ENCODE results near the gene GJB2. TPM values are rescaled to one million over a fixed set of nuclear protein-coding genes. Genes with fewer than 3 reads are reported as not detected.
"Not testable (repeated sequence)": the region's sequence is repeated elsewhere in the genome, so short reads cannot be mapped to it uniquely, and the experiment has no call there.

The GJB2 gene
- polyA plus RNA-seq, 10 donors: 0.37 to 14.4 (median 2.3) TPM

DNA sequence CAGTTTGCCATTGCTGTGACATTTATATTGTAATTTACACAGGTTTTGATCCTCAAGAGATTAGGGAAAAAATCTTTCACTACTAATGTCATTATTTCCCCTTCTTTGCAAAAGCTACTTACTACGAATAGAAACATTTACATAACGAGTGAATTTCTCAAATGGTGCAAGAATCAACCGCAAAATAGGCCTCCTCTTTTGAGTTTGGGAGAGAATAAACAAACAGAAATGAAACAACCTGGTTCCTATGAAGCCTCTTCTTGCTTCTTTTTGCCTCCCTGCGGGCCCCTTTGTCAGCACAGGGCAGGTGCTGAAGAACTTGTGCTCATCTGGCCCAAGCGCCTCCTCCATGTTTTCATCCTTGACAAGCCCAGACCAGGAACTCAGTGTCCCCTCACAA is 21.8 kb downstream of the GJB2 start:
- DNase-seq: no peak

DNA sequence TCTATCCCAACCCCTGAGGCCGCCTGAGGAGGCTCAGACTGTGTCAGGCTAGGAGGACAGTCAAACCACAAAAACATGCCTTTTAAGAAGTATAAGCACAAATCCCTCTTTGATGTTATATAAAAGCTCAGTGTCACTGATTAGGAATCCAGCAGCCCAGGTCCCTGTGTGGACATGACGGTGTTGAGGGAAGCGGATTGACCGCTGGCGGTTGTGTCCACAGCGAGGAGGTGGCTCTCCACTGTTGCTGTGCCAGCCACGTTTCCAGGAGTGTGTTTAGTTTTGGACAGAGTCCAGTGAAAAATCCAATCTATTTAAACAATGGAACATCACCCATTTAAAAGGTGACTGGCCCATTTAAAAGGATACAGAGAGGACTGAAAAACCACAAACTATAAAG is 24.3 kb downstream of the GJB2 start:
- no peak for DNase-seq

DNA sequence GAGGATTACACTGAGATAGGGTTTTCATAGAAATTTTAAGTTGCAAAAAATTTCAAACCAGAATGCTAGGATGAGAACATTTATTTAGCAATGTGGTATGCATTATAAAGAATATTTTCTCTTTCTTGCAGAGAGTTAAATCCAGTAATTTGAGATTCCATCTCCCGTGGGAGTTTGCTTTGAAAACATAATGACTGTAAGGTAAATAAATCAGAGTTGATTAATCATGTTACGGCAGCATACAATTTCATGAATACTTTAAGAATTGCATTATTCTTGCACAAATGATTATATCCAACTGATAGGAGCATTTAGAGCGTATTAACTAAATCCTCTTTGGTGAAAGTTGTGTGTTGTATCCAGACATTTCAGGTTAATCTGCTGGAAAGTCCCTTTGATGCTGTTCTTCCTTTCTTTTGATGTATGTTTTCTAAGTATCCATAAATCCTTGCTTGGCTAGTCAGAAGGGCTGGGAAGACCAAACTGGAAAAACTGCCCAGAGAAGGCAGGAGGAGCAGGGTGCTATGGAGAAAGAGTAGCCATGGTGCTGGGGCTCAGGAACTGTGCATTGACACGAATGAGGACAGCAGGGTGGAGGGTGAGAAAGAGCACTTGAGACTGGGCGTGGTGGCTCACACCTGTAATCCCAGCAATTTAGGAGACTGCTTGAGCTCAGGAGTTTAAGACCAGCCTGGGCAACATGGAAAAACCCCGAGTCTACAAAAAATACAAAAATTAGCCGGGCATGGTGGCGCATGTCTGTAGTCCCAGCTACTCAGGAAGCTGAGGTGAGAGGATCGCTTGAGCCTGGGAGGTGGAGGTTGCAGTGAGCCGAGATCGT is 27.1 kb downstream of the GJB2 start:
- no peak for DNase-seq

DNA sequence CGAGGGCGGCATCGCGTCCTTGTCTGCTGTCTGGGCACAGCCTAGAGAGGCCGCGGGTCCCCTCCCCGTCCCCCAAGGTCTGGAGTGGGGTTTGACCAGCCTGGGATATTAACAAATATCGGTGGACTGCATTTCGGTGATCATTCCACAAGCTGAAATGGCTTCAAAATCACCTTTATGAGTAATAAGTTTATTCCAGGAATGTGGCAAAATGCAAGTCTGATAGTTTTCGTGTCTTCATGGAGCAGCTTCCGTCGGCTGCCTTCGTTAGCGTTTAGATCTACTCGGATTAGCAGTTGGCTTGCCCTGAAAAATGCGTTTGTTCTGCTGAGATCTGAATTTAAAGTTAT is 30.8 kb downstream of the GJB2 start:
- DNase-seq: peak in 1 of 3 donors; percentile 25

DNA sequence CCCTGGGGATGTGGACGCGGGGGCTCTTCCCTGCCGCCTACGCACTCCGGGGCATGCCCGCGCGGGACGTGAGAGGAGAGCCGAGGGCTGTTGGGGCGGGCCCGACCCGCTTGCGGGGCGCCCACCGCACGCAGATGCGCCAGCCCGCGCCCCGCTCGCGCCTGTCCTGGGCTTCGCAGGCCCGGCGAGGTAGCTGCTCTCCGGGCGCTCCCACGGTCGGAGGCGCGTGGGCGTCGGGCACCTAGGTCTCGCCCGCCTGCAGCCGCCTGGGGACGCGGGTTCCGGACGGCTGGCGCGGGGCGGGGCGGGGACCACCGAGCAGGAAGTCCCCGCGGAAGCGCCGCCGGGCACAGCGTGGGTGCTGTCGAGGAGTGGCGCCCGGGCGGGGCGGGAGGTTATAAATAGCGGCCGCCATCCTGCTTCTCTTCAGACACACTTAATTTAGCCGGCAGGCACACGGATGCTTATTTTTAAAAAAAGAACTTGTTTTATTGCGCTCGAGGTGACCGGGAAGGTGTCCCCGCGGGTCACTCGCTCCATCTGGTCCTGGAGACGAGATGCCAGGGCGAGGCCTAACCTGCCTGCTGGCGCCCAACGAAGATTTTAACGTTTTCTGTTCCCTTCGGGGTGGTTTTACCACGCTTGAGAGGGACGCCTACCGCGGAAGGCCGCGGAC is 31.3 kb downstream of the GJB2 start:
- DNase-seq: peak in 1 of 3 donors; percentile 18

DNA sequence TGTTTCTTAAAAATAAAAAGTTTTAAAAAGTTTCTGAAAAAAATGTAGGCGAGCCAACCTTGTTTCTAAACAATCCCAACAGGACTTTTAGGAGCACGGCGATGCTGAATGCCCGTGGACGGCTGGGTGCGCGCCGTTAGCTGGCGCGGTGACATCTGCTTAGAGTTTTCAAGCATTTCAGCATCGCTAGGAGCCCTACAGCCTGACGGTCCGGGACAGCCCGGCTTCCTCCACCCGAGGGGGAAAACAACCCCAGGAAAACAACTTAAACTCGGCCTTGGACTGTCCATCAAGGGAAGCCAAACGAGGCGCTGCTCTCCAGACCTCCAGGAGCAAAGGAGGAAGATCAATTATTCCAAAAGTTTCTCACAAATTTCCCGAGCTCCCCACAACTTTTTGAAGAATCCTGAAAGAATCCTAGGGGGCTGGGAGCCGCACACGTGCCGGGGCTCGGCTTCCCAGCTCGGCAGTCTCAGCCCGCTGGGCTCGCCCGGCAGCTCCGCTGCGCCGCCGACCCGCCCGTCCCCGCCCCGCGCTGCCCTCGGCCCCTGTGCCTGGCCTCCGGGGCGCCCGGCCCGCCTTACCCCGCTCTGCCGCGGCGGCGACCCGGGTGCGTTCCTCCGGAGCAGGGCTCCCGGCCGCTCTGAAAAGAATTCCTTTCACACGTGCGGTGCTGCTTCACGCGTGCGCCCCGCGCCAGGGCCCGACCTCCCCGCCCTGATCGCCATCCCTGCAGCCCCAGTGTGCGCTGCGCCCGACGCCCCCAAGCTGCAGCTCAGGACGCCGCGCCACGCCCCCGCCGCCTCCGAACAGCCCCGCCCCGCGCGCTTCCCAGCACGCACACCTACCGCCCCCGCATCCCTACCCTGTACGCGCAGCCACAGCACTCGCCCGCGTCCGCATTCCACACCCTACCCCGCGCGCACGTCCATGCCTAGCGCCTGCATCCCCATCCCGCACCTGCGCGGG is 32.1 kb downstream of the GJB2 start, which contains the start of gene GJA3:
Gene GJA3, minus strand, starts transcription at position 747 of the 969 bp plus-strand sequence. CDS start 17,764 bp downstream, outside the sequence.
- peak in 2 of 3 donors; percentile 20 to 62 for DNase-seq

DNA sequence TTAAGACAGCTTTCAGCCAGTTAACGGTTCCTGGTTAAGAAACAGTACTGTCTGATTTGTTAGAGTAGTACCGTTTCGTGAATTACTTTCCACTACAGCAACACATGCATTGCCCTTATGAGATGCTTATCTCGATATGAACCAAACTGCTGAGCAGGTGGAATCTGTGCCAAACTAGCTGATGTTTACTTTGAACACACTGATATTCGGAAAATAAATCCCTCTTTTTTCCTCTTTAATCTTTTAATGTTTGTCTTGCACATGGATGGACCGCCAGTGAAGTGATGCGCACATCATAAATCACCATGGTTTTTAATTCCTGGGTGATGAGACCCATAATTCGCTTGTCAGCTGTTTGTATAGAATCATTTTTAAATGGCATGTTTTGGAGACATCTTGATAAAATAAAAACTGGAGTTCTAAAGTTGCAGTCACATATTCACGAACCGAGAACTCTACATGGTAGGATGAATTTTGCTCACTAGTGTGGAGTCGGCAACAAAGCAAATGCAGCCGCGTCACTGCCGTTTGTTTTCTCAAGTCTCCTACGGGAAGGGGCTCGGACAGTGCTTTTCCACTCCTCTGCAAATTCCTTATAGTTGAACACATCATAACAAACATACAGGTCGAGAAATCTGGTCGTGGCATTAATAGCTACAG is 33.0 kb downstream of the GJB2 start:
- DNase-seq: no peak

DNA sequence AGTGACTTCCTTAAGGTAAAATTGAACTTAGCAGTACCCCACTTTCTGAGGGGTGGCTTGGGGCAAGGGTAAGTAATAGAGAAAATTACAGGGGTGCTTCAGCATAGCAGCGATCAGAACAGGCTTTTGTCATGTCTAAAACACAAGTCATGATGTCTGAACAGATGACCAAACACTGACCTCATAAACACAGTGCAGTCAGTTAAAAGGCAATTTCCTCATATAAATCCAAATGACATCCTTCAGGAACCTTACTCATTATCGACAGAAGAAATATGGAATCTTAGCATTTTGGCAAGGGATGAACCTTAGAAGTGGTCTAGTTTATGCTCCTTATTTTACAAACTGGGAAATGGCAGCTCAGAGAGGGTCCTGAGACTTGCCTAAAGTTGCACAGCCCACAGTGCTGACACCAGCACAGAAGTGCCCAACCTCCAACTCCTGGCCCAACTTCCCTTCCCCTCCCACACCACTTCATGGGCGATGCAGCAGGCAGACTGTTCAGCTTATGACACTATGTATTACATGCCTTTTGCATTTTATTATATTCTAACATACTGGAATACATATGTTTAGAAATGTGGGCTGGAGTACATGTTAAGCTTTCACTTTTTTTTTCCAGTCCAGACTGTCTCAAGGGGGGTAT is 35.5 kb downstream of the GJB2 start:
- no peak for DNase-seq

DNA sequence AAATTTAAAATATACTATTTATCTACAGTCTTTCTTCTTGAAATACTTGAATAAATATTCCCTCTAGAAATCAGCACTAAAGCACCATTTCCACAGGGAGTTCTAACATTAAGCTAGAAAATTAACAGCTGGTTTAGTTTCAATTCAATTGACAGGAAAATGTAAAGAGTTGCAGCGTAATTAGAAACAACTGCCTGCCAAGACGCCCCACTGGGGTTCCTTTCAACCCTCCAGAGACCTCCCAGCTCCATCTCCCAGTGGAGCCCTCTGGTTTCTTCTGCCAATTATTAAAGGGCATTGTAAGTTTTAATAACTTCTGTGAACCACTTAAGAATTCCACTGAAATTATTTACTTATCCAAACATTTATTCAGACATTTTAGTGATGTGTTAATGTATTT is 36.0 kb downstream of the GJB2 start:
- DNase-seq: no peak

DNA sequence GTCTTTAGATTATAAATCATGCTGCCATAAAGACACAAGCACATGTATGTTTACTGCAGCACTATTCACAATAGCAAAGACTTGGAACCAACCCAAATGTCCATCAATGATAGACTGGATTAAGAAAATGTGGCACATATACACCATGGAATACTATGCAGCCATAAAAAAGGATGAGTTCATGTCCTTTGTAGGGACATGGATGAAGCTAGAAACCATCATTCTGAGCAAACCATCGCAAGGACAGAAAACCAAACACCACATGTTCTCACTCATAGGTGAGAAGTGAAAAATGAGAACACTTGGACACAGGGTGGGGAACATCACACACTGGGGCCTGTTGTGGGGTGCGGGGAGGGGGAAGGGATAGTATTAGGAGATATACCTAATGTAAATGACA is 39.4 kb downstream of the GJB2 start:
- DNase-seq: not testable (repeated sequence)

DNA sequence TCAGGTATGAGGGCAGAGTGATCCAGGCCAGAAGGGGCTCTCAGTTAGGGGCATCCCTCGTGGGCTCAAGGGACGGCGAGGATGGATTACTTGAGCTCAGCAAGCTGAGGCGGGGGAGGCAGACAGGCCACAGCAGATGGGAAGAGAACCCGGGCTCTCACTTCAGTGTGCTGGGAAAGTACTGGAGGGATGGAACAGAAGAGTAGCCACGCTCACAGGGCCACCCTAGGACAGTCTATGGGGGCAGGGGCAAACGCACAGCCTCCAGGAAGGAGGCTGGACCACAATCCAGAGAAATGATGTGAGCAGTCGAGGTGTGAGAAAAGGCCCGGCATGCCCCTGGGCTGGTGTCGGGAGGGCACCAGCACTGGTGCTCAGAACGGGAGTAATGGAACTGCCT is 41.1 kb downstream of the GJB2 start:
- DNase-seq: no peak

DNA sequence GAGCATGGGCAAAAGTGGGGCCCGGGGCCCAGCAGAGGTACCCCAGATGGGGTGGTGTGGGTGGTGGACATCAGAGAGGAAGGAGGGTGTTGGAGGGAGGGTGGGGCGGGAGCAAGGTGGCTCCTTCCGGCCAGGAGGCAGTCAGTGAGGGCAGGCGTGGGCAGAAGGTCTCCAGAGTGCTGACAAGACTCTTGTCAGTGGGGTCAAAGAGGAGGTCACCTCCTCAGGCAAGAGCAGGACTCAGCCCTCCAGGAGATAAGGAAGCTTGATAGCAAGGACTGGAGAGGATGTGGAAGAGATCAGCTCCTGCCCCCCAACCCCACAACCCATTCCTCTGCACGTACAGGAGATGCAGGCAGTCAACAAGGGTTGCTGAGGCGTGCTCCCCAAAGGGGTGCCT is 41.7 kb downstream of the GJB2 start:
- no peak for DNase-seq

DNA sequence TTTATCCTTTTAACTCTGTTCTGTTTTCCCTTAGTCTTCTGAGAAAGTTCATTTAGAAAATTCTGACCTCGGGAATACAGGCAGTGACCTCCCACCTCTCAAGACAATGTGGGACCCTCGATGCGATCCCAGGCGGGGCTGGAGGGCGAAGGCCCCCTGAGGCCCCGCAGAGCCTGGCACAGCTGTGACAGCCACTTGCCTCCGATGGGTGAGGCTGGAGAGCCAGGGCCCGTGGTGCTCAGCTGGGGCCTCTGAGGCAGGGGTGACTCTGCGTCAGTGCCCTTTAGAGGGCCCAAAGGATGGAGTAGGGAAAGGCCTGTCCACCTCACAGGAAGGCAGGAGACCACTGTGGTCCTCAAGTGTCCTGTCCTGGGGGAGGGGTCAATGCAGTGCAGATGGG is 42.2 kb downstream of the GJB2 start:
- DNase-seq: no peak

DNA sequence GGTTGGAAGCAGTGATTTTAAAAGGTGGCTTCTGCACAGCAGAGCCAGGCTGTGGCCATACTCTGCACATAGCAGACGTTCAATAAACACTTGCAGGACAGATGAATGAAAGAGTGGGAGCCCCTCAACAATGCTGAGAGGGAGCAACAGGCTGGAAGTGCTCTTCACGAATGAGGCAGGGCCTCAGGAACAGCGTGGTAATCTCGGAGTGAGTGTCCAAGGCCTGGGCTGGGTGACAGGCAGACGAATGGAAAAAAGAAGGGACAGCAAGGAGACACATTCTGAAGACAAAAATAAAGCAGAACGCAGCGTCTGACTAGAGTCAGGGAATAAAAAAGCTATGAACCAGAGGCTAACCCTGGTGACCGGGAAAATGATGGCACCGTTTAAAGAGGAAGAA is 43.0 kb downstream of the GJB2 start:
- no peak for DNase-seq

DNA sequence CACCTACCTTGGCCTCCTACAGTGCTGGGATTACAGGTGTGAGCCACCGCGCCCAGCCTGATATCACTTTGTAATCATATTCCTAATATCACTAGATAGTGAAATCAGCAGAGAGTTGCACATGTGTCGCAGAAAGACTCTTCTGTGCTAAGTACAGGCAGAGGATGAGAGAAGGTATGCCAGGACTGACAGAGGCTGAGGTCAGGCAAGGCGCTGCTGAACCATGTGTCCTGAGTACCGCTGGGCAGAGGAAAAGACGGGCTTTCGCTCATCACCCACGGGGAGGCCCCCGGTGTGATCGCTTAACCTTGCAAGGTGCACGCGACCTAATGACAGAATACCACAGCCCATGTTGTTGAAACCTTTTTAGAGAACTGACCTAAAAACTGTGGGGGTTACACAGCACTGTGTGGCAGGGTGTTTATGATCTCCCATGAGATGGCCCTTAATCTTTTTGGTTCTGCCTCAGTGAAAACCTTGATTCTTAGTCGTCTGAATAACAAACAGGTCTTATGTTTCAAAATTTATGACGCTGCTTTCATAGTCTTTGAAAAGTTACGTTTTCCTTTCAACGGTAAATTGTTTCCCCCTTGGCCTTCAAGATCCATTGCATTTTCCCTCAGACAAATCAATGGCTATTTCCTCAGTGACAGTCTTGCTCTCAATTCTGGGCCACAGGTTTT is 44.1 kb downstream of the GJB2 start:
- DNase-seq: no peak

DNA sequence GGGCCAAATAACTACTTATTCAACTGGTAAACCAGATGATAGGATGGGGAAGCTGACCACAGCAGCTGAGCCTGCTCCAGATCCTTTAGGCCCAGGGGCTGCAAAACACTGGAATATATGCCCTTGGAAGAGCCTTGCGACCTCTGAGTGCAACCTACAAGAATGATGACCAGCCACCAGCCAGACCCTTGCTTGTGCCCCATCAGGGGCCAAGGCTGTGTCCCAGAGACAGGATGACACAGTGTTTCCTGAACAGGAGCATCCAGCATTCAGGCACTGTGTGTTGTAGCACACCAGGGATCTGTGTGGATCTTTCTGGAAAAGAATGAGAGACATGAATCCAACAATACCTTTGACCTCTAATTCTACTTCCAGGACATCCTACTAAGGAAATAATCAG is 46.4 kb downstream of the GJB2 start:
- DNase-seq: no peak

DNA sequence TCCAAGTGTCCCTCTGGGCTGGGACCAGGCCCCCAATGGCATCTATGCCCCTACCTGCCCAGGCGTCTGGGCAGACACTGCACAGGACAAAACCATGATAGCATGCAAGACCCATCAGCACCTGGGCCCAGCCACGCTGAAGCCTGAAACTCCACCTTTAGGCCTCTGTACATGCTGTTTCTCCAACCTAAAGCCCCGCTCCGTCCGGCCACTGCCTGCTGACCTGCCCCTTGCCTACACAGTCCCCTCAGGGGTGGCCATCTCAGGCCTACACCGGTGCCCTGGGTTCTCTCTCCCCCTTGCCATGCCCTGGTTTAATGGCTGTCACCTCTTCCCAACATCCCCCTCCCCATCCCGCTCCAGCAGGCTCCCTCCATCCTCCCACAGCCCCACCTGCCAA is 47.2 kb downstream of the GJB2 start:
- DNase-seq: no peak

DNA sequence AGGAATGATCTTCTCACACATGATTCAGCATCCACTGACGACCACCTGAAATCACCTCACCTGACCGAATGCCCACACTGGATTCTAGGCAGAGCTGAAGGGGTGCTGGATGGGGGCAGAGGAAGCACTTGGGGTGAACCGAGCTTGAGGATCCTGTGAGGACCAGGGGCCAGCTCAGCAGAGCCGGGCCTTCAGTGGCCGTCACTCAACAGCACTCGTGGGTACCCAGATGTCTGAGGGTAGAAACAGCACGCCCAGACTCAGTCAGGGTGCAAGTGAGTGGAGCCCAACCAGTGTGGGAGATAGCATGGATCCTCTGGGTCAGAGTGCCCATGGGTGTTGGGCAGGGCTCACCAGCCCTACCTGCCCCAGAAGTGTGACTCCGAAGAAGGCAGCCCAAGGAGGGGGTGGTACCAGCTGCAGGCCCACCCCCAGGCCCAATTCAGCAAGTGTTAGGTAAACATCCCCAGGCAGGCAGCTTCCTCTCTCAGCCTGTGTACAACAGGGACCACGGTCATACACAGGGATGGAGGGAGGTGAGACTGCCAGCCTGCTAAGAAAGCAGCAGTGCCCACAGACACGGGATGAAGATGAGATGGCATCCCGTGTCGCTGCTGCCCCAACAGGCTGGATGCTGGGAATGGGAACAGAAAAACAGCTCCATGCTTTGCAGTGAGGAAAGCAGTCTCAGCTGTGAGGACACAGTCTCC is 48.4 kb downstream of the GJB2 start:
- no peak for DNase-seq

DNA sequence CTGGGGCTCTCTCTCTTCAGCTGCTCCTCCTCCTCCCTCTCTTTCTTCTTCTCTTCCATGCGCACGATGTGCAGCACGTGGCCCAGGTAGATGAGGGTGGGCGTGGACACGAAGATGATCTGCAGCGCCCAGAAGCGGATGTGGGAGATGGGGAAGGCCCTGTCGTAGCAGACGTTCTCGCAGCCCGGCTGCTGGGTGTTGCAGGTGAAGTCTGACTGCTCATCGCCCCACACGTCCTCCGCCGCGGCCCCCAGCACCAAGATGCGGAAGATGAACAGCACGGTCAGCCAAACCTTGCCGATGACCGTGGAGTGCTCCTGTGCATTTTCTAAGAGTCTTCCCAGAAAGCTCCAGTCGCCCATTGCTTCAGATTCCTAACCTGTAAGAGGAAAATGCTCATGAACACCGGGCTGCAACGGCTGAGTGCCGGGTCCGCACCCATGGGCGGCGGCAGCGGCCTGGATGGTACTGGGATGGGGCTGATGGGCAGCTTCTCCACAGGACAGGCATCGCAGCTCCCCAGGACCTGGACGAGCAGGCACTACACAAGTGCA is 49.7 kb downstream of the GJB2 start:
- no peak for DNase-seq

All from muscle of back (tissue), 11 donors.